Peyer's patch (tissue), 4 donors: Measurements from ENCODE around the gene RASA1. TPM values are rescaled to one million over a fixed set of nuclear protein-coding genes. Genes with fewer than 3 reads are reported as not detected.
"Not testable (repeated sequence)": the region's sequence is repeated elsewhere in the genome, so short reads cannot be mapped to it uniquely, and the experiment has no call there.

Source experiments
- DNase-seq, 3 donors: peaks; one replicate each; pipeline ENCODE4 v3.0.0-alpha.2; 2017 to 2019
- H3K27ac ChIP-seq, 4 donors: fragments of 200-600 bp; sonication (generic); one replicate each; pipeline ENCODE4 v1.5.1; 2016 to 2019
- H3K27me3 ChIP-seq, 2 donors: fragments of 200-600 bp; sonication (generic); one replicate each; pipeline ENCODE4 v1.5.1; 2019
- H3K36me3 ChIP-seq, 3 donors: fragments of 200-600 bp; sonication (generic); one replicate each; pipeline ENCODE4 v1.5.1; 2016 to 2019
- H3K4me1 ChIP-seq, 4 donors: fragments of 200-600 bp; sonication (generic); one replicate each; pipeline ENCODE4 v1.5.1; 2016 to 2019
- H3K4me3 ChIP-seq, 4 donors: fragments of 200-600 bp; sonication (generic); 1 replicate in 3 of 4; 2 replicates in 1 of 4; pipeline ENCODE4 v1.5.1; 2016 to 2019; ENCODE audit warnings: mild to moderate bottlenecking in 1 of 4
- H3K9me3 ChIP-seq, 4 donors: fragments of 200-600 bp; sonication (generic); one replicate each; pipeline ENCODE4 v1.5.1; 2016 to 2019; ENCODE audit warnings: mild to moderate bottlenecking in 1 of 4
- POLR2A ChIP-seq, 2 donors: fragments of 450-650 bp; IDR thresholded peaks; one replicate each; pipeline ENCODE4 v1.5.1; 2017; ENCODE audit warnings: antibody characterized with exemption in 2 of 2, mild to moderate bottlenecking in 2 of 2, moderate library complexity in 2 of 2
- total RNA-seq, 4 donors: library from RNA; depleted of rRNA; stranded (reverse); fragments of >200 nt; gene quantifications; one replicate each; pipeline ENCODE4 v1.1.0, GENCODE V29; 2016
- TF ChIP-seq, protein P1 (sequence below), 6 experiments: fragments of 450-650 bp in 4 of 6; fragments of 200-600 bp in 2 of 6; sonication (generic) in 1 of 6; IDR thresholded peaks; one replicate each; pipeline ENCODE4 v1.5.1; 2017 to 2019; ENCODE audit warnings: antibody characterized with exemption in 6 of 6, mild to moderate bottlenecking in 3 of 6, moderate library complexity in 1 of 6

Gene RASA1
- total RNA-seq, 4 donors from 2014 or later: 20.9 to 52.0 (median 23.5) TPM

DNA sequence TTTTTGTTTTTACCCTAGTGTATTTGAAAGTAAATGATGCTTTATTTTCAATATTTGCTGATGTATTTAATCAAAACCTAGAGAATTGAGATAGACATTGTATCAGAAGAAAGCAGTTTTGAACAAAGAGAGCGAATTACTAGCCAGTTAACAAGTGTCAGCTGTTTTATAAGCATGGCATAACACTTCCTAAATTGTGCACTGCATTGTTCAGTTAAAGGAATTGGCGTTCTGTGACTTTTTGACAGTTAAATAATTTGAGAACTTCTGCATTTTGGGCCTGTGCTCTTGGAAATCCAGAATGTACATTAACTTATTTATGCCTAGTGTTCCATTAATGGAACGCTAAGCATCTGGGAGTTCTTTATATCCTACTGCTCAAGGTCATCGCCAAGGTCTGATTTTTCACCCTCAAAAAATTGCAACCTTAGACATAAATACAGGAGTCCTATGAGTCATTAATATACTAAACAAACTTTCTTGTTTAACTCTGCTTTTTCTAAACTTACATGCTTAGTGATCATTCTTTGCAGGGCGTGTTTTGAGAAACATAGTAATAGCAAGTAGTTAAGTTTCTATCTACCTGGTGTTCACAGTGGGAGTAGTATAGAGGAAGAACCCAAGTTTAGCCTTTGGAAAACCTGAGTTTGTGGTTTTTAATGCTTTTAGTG lies 31.1 kb downstream of the RASA1 start:
- H3K9me3 ChIP-seq: no peaks in the 10 kb centered on the region
- H3K27me3 ChIP-seq: no peaks in the 10 kb centered on the region
- no peak overlapping the region for H3K27ac ChIP-seq
- no peak for TF ChIP-seq POLR2A (IDR thresholded peaks at IDR 0.05)
- TF ChIP-seq, protein P1, sequence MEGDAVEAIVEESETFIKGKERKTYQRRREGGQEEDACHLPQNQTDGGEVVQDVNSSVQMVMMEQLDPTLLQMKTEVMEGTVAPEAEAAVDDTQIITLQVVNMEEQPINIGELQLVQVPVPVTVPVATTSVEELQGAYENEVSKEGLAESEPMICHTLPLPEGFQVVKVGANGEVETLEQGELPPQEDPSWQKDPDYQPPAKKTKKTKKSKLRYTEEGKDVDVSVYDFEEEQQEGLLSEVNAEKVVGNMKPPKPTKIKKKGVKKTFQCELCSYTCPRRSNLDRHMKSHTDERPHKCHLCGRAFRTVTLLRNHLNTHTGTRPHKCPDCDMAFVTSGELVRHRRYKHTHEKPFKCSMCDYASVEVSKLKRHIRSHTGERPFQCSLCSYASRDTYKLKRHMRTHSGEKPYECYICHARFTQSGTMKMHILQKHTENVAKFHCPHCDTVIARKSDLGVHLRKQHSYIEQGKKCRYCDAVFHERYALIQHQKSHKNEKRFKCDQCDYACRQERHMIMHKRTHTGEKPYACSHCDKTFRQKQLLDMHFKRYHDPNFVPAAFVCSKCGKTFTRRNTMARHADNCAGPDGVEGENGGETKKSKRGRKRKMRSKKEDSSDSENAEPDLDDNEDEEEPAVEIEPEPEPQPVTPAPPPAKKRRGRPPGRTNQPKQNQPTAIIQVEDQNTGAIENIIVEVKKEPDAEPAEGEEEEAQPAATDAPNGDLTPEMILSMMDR (IDR thresholded peaks at IDR 0.05): no peak
- H3K36me3 ChIP-seq: no peaks in the 10 kb centered on the region
- no peaks in the 10 kb centered on the region for H3K4me1 ChIP-seq
- no peak for DNase-seq
- no peak overlapping the region for H3K4me3 ChIP-seq

DNA sequence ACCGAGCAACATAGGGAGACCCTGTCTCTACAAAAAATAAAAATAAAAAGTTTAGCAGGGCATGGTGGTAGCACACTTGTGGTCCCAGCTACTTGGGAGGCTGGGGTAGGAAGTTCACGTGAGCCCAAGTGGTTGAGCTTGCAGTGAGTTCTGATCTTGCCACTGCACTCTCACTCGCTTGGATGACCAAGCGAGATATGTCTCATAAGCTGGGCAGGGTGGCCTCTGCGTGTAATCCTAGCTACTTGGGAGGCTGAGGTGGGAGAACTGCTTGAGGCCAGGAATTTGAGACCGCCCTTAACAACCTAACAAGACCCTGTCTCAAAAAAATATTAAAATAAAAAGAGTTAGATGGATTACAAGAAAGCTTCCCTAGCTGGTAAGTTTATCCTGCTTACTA lies 32.5 kb downstream of the RASA1 start:
- DNase-seq: no peak
- no peaks in the 10 kb centered on the region for H3K4me1 ChIP-seq
- TF ChIP-seq POLR2A (IDR thresholded peaks at IDR 0.05): no peak
- TF ChIP-seq, protein P1 (IDR thresholded peaks at IDR 0.05): no peak
- H3K36me3 ChIP-seq: peaks cover 0 to 4% (median 0%) of the 10 kb centered on the region in 3 donors
- no peaks in the 10 kb centered on the region for H3K9me3 ChIP-seq
- no peaks in the 10 kb centered on the region for H3K27me3 ChIP-seq
- H3K4me3 ChIP-seq: no peak overlapping the region
- no peak overlapping the region for H3K27ac ChIP-seq

GRCh38 chr5:87300744-87301143 lies 33.1 kb downstream of the RASA1 start:
- Histone ChIP-seq H3K4me1 (no peaks in the 10 kb centered on the region), H3K27me3 (no peaks in the 10 kb centered on the region), H3K36me3 (peaks cover 0 to 4% (median 0%) of the 10 kb centered on the region in 3 donors), H3K4me3 (no peak overlapping the region), H3K9me3 (no peaks in the 10 kb centered on the region), H3K27ac (no peak overlapping the region)
- TF ChIP-seq, protein P1 (IDR thresholded peaks at IDR 0.05): no peak
- TF ChIP-seq POLR2A (IDR thresholded peaks at IDR 0.05): no peak
- DNase-seq: no peak

- Histone ChIP-seq H3K27ac (no peak overlapping the region), H3K4me1 (no peaks in the 10 kb centered on the region), H3K4me3 (no peak overlapping the region), H3K9me3 (no peaks in the 10 kb centered on the region), H3K27me3 (no peaks in the 10 kb centered on the region), H3K36me3 (peaks cover 0 to 4% (median 0%) of the 10 kb centered on the region in 3 donors)
- no peak for TF ChIP-seq POLR2A (IDR thresholded peaks at IDR 0.05)
- TF ChIP-seq, protein P1 (IDR thresholded peaks at IDR 0.05): no peak
- DNase-seq: no peak
These were observed 34.4 kb downstream of the RASA1 start for GRCh38 chr5:87302061-87302460.

DNA sequence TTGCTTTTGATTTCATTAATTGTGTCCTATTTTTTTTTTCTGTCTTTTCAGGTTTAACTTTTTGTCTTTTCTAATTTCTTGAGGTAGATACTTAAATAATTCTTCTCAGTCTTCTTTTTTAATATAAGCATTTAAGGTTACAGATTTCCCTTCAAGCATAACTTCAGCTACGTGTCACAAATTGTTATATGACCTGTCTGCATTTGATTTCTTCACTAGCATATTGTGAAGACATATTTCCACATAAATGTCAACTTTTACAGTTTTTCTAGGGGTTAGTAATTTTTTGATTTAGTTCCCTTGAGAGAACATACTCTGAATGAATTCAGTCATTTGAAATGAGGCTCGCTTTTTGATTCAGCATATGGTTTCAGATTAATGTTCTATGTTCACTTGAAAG lies 35.6 kb downstream of the RASA1 start:
- Histone ChIP-seq H3K4me3 (no peak overlapping the region), H3K4me1 (peaks cover 0 to 5% (median 0%) of the 10 kb centered on the region in 4 donors), H3K27ac (no peak overlapping the region), H3K36me3 (peaks cover 0 to 4% (median 0%) of the 10 kb centered on the region in 3 donors), H3K9me3 (no peaks in the 10 kb centered on the region), H3K27me3 (no peaks in the 10 kb centered on the region)
- no peak for DNase-seq
- no peak for TF ChIP-seq POLR2A (IDR thresholded peaks at IDR 0.05)
- TF ChIP-seq, protein P1 (IDR thresholded peaks at IDR 0.05): no peak

GRCh38 chr5:87306090-87306489 lies 38.4 kb downstream of the RASA1 start:
- not testable (repeated sequence) for H3K27me3 ChIP-seq, H3K9me3 ChIP-seq, H3K36me3 ChIP-seq, DNase-seq, H3K27ac ChIP-seq, H3K4me1 ChIP-seq, H3K4me3 ChIP-seq
